Measurements from ENCODE around the gene RPL29.

RPL29 gene

GRCh38 chr3:52024765-52025452 lies 29.2 kb upstream of the RPL29 start:
- no peak for DNase-seq

- no peak for DNase-seq
Measured at GRCh38 chr3:52023860-52024764, 28.4 kb upstream of the RPL29 start.

- DNase-seq = no peak
Measured at GRCh38 chr3:52023101-52023770, 27.5 kb upstream of the RPL29 start.

- DNase-seq = no peak
Measured at GRCh38 chr3:52022323-52023100, 26.8 kb upstream of the RPL29 start.

GRCh38 chr3:52021489-52022268 lies 26.0 kb upstream of the RPL29 start:
- no peak for DNase-seq

GRCh38 chr3:52020796-52021195 lies 25.1 kb upstream of the RPL29 start:
- DNase-seq = no peak

- no peak for DNase-seq
Measured at GRCh38 chr3:52019352-52020080, 23.8 kb upstream of the RPL29 start.

- no peak for DNase-seq
Measured at GRCh38 chr3:52018319-52019000, 22.8 kb upstream of the RPL29 start.

GRCh38 chr3:52017586-52017985 lies 21.9 kb upstream of the RPL29 start:
- DNase-seq = no peak

- no peak for DNase-seq
Measured at GRCh38 chr3:52015438-52016228, 19.9 kb upstream of the RPL29 start.

- no peak for DNase-seq
Measured at GRCh38 chr3:52014613-52015012, 18.9 kb upstream of the RPL29 start.

GRCh38 chr3:52013802-52014598 lies 18.3 kb upstream of the RPL29 start:
- DNase-seq = no peak

GRCh38 chr3:52012699-52013098 lies 17.0 kb upstream of the RPL29 start:
- no peak for DNase-seq

GRCh38 chr3:52010431-52010830 lies 14.7 kb upstream of the RPL29 start:
- DNase-seq = no peak

- DNase-seq = no peak
Measured at GRCh38 chr3:52007291-52007690, 11.6 kb upstream of the RPL29 start.

- no peak for DNase-seq
Measured at GRCh38 chr3:52006820-52007133, 11.1 kb upstream of the RPL29 start.

- DNase-seq = no peak
Measured at GRCh38 chr3:52006017-52006819, 10.5 kb upstream of the RPL29 start.

GRCh38 chr3:52005571-52005986 lies 9.9 kb upstream of the RPL29 start:
- no peak for DNase-seq

All from activated T-cell treated with anti-CD3 and anti-CD28 coated beads, Interleukin-2, amount 50 U/mL, for 1 hour (primary cell).